ENCODE data around the gene KLHL42. TPM values are rescaled to one million over a fixed set of nuclear protein-coding genes. Genes with fewer than 3 reads are reported as not detected.

KLHL42 gene
- total RNA-seq, 2 experiments from 2014 or later: 9.4 to 9.8 TPM

DNA sequence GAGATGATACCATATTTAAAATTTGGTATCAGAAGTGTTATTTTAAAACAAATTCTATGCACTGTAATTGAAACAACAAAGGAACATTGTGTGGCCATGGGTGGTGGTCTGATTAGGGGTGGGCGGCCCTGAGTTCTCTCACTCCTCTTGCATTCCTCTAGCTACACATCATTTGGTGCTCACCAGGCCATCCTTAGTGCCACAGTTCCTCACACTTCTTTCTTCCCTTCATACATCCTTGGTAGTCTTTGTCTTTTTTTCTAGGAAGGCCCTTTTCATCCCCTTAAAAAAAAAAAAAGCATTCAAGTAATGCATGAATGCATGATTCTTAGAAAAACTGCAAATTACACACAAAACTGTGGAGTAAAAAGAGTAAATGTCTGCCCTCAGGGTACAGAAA, 2.4 kb downstream of the KLHL42 start:
- Mint-ChIP-seq H3K27me3 (ENCODE audit: low read depth) (no peaks in the 10 kb centered on the region), H3K9me3 (no peaks in the 10 kb centered on the region), H3K4me1 (ENCODE audit: low read depth) (peaks cover 44% of the 10 kb centered on the region), H3K36me3 (ENCODE audit: low read depth) (peaks cover 21% of the 10 kb centered on the region), H3K27ac (no peak overlapping the region), H3K4me3 (no peak overlapping the region)
- CTCF ChIA-PET: no interaction called here
- DNase-seq: no peak
- intact Hi-C loops (cut with micrococcal nuclease): no loop called here

DNA sequence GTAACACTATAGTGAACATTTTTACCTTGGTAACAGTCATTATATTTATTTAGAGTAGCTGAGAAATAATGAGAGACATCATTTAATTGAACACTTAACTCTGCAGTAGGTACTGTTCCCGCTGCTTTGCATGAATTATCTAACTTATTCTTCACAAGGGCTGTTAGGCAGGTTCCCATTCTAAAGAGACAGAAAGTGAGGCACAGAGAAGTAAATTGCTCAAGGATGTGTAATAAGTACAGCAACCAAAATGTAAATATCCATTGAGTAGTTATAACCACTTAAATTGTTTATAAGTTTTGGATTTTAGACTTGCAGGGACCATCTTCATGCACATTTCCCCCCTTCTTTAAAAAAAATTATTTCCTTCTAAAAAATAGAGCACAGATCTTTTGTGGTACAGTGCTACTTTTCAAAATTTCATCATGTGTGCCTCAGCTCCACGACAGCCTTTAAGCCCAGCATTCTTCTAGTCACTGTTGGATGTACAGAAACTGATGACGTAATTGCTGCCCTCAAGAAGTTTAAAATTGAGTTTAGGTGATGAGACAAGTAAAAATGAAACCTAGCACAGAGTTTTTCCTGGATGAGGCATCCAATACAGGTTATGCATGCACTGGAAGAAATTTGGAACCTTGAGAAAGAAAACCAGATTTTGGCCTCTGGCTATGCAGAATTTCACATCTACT, 6.0 kb downstream of the KLHL42 start:
- peaks cover 25% of the 10 kb centered on the region for H3K36me3 Mint-ChIP-seq (ENCODE audit: low read depth)
- H3K9me3 Mint-ChIP-seq: no peaks in the 10 kb centered on the region
- intact Hi-C loops (cut with micrococcal nuclease): loop anchor here (1.0 kb wide), 2 partner anchors 16 to 36 kb away; no protein-coding TSS in a partner anchor
- DNase-seq: no peak
- H3K27me3 Mint-ChIP-seq (ENCODE audit: low read depth): no peaks in the 10 kb centered on the region
- CTCF ChIA-PET: no interaction called here
- peaks cover 47% of the 10 kb centered on the region for H3K4me1 Mint-ChIP-seq (ENCODE audit: low read depth)
- H3K4me3 Mint-ChIP-seq: no peak overlapping the region
- peak overlapping the region; percentile 69 for H3K27ac Mint-ChIP-seq

GRCh38 chr12:27787559-27787958, 7.5 kb downstream of the KLHL42 start:
- Mint-ChIP-seq H3K27me3 (ENCODE audit: low read depth) (no peaks in the 10 kb centered on the region), H3K4me1 (ENCODE audit: low read depth) (peaks cover 31% of the 10 kb centered on the region), H3K27ac (no peak overlapping the region), H3K9me3 (no peaks in the 10 kb centered on the region), H3K4me3 (no peak overlapping the region), H3K36me3 (ENCODE audit: low read depth) (peaks cover 16% of the 10 kb centered on the region)
- no peak for DNase-seq
- CTCF ChIA-PET: interaction anchor here (0.6 to 1.4 kb wide), 4 partner anchors 11 to 501 kb away, joined by 3 to 5 read pairs (median 4); no protein-coding TSS in a partner anchor
- intact Hi-C loops (cut with micrococcal nuclease): no loop called here

DNA sequence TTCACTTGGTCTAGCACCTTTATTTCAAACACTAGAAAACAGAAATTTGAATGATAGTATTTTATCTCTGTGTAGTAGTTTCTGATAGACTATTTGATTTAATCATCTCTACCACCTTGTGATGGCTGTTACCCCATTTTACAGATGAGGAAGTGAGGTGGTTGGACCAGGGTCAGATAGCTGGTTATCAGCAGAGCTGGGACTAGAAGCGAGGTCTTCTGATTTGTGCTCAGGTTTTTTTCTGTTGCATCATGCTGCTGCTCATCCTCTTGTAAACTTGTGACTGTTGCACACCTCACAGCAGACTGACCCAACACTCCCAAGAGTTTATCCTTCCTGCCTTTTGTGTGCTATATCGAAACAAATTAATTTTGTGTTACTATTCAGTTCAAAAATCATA, 10.1 kb downstream of the KLHL42 start:
- no peaks in the 10 kb centered on the region for H3K27me3 Mint-ChIP-seq (ENCODE audit: low read depth)
- intact Hi-C loops (cut with micrococcal nuclease): no loop called here
- H3K4me3 Mint-ChIP-seq: no peak overlapping the region
- no peaks in the 10 kb centered on the region for H3K9me3 Mint-ChIP-seq
- H3K4me1 Mint-ChIP-seq (ENCODE audit: low read depth): peaks cover 26% of the 10 kb centered on the region
- DNase-seq: no peak
- peaks cover 17% of the 10 kb centered on the region for H3K36me3 Mint-ChIP-seq (ENCODE audit: low read depth)
- CTCF ChIA-PET: interaction anchor here (0.7 kb wide), 1 partner anchor 9 kb away, joined by 3 read pairs; no protein-coding TSS in a partner anchor
- no peak overlapping the region for H3K27ac Mint-ChIP-seq

DNA sequence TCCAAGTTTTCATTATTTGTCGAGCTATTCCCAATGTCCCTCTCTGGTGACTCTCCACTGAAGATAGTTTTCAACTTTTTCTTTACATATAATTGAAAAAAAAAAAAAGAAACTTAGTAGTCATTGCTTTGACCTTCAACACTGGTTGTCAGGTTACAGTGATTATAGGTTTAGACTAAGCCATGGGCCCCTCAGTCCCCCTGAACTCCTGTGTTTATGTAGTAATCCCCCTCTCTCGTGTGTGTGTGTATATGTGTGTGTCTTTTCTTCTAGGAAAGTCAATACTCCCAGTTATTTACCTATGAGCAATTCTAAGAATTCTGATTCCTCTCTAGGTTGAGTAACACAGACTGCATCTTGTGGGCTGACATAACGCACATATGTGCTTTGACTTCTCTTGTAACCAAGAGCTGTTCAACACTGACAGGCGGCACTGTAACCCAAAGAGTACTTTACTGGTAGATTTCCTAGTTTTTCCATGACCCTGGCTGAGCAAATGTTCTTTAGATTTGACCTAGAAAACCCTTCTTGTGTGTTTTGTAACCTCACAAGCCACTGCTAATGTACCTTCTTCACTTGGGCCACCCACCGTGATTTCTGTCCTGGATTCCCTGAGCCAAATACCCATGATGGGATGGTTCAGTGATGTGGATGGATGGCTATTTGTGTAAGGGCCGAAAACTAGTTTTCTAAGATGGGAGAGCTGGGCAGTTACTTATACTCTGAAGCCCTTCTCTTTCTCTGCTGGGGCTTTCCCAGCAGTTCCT, 15.0 kb downstream of the KLHL42 start:
- no peak for DNase-seq
- Mint-ChIP-seq H3K36me3 (ENCODE audit: low read depth) (peaks cover 33% of the 10 kb centered on the region), H3K27me3 (ENCODE audit: low read depth) (no peaks in the 10 kb centered on the region), H3K27ac (peak overlapping the region; percentile 28), H3K9me3 (no peaks in the 10 kb centered on the region), H3K4me1 (ENCODE audit: low read depth) (peaks cover 14% of the 10 kb centered on the region), H3K4me3 (no peak overlapping the region)
- intact Hi-C loops (cut with micrococcal nuclease): no loop called here
- CTCF ChIA-PET: interaction anchor here (0.6 to 1.8 kb wide), 4 partner anchors 10 to 63 kb away, joined by 3 to 8 read pairs (median 5); no protein-coding TSS in a partner anchor

DNA sequence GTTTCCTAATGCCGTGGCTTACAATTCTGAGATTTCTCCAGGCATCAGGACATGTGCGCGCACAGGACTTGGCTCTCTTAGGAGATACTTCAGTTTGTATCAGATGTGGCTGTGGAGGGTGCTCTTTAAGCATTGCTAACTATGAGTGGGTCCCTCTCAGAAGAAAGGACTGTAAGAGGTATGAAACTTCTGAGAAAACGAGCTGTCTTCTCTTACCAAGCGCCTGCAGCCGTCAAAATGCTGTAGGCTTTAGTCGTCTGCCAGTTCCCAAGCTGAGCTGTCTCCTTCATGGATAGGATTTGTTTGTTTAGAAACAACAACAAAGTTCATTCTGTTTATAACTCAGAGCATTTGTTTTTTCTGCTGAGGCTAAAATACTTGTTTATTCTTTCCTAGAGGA, 16.1 kb downstream of the KLHL42 start:
- CTCF ChIA-PET: interaction anchor here (1.6 to 1.8 kb wide), 2 partner anchors 9 to 16 kb away, joined by 5 to 8 read pairs; no protein-coding TSS in a partner anchor
- Mint-ChIP-seq H3K27me3 (ENCODE audit: low read depth) (no peaks in the 10 kb centered on the region), H3K4me3 (no peak overlapping the region), H3K36me3 (ENCODE audit: low read depth) (peaks cover 35% of the 10 kb centered on the region), H3K4me1 (ENCODE audit: low read depth) (peaks cover 25% of the 10 kb centered on the region), H3K9me3 (no peaks in the 10 kb centered on the region), H3K27ac (no peak overlapping the region)
- DNase-seq: no peak
- intact Hi-C loops (cut with micrococcal nuclease): no loop called here

DNA sequence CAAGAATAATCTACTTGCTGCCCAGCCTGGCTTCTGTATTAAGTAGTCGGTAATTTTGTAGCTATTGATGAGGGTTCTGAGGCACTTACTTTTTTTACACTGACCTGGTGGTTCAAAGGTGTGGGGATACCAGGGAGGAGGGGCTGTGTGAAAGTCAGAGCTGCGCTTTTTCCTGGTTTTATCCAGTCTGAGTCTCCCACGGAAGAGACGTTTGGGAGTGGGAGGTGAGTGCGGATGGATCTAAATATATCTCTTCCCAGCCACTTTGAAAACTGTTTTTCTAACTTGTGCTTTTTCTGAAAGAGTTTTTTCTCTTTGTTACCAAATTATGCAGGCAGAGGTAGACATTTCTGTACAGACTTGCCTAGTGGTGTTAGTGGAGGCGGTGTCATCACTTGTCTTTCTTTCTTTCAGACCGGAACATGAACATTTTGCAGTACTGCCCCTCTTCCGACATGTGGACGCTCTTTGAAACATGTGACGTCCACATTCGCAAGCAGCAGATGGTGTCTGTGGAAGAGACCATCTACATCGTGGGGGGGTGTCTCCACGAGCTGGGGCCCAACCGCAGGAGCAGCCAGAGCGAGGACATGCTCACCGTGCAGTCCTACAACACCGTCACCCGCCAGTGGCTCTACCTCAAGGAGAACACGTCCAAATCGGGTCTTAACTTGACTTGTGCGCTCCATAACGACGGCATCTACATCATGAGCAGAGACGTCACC, 17.4 kb downstream of the KLHL42 start:
- Mint-ChIP-seq H3K9me3 (no peaks in the 10 kb centered on the region), H3K27ac (no peak overlapping the region), H3K36me3 (ENCODE audit: low read depth) (peaks cover 35% of the 10 kb centered on the region), H3K4me3 (no peak overlapping the region), H3K4me1 (ENCODE audit: low read depth) (peaks cover 38% of the 10 kb centered on the region), H3K27me3 (ENCODE audit: low read depth) (no peaks in the 10 kb centered on the region)
- CTCF ChIA-PET: interaction anchor here (1.8 kb wide), 1 partner anchor 15 kb away, joined by 5 read pairs; no protein-coding TSS in a partner anchor
- intact Hi-C loops (cut with micrococcal nuclease): no loop called here
- DNase-seq: no peak

DNA sequence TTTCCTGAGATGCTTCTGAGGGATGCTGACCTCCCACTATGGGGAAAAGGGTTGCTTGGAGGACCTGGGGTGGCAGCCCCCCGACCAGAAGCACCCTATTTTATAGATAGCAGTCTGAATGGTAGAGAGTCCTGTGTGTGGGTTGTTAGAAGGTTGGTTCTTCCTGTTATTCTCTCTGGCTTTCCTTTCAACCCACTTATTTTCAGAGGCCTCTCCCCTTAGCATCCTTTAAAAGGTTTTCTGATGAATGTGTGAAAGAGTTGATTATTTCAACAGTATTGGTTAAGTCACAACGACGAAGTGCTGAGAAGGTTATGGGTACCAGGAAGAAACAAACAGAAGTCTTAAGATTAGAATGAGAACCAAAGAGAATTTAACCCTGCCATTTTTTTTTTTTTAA, 20.8 kb downstream of the KLHL42 start:
- DNase-seq: no peak
- Mint-ChIP-seq H3K4me3 (no peak overlapping the region), H3K4me1 (ENCODE audit: low read depth) (peaks cover 47% of the 10 kb centered on the region), H3K9me3 (no peaks in the 10 kb centered on the region), H3K27ac (peak overlapping the region; percentile 69), H3K36me3 (ENCODE audit: low read depth) (peaks cover 25% of the 10 kb centered on the region), H3K27me3 (ENCODE audit: low read depth) (peaks cover 1% of the 10 kb centered on the region)
- CTCF ChIA-PET: interaction anchor here (0.9 kb wide), 1 partner anchor 20 kb away, joined by 3 read pairs; the partner anchor contains the start of genes KLHL42 and MANSC4
- intact Hi-C loops (cut with micrococcal nuclease): loop anchor here (5.0 kb wide), 4 partner anchors 279 to 1054 kb away; partner anchors contain the start of gene PPFIBP1

- intact Hi-C loops (cut with micrococcal nuclease): loop anchor here (1.0 to 5.0 kb wide), 11 partner anchors 15 to 1054 kb away; partner anchors contain the start of genes KLHL42, MANSC4 and PPFIBP1
- CTCF ChIA-PET: interaction anchor here (1.0 to 2.2 kb wide), 3 partner anchors 14 to 37 kb away, joined by 3 to 26 read pairs (median 3); no protein-coding TSS in a partner anchor
- no peak overlapping the region for H3K4me3 Mint-ChIP-seq
These were observed 21.6 kb downstream of the KLHL42 start for GRCh38 chr12:27801630-27802029.

DNA sequence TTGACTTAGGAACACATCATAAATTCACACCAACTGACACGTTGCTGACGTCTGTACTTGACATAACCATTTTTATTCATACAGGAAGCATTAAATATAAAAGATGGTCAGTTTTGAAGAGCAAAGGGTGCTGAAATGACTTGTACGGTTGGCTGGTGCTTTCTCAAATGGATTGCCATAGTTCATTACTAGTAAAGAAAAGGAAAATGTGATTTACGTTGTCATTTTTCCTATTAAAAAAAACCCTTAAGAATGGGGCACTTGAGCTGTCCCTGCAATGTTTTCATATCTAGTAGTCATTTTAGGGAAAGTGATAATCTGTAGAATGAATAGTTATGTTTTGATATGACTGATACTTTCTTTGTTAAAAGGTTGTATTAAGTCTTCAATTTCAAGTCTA, 22.5 kb downstream of the KLHL42 start:
- CTCF ChIA-PET: interaction anchor here (1.1 to 2.2 kb wide), 2 partner anchors 13 to 20 kb away, joined by 3 to 26 read pairs; no protein-coding TSS in a partner anchor
- H3K4me1 Mint-ChIP-seq (ENCODE audit: low read depth): peaks cover 59% of the 10 kb centered on the region
- peak overlapping the region; percentile 85 for H3K27ac Mint-ChIP-seq
- no peaks in the 10 kb centered on the region for H3K9me3 Mint-ChIP-seq
- H3K27me3 Mint-ChIP-seq (ENCODE audit: low read depth): peaks cover 4% of the 10 kb centered on the region
- intact Hi-C loops (cut with micrococcal nuclease): loop anchor here (1.0 to 5.0 kb wide), 11 partner anchors 16 to 1055 kb away; partner anchors contain the start of genes KLHL42, MANSC4 and PPFIBP1
- DNase-seq: peak; percentile 49
- peaks cover 17% of the 10 kb centered on the region for H3K36me3 Mint-ChIP-seq (ENCODE audit: low read depth)
- H3K4me3 Mint-ChIP-seq: no peak overlapping the region

More at GRCh38 chr12:27801630-27802029, 21.6 kb downstream of the KLHL42 start:
- H3K27me3 Mint-ChIP-seq (ENCODE audit: low read depth): peaks cover 4% of the 10 kb centered on the region
- peaks cover 50% of the 10 kb centered on the region for H3K4me1 Mint-ChIP-seq (ENCODE audit: low read depth)
- no peak for DNase-seq
- peaks cover 25% of the 10 kb centered on the region for H3K36me3 Mint-ChIP-seq (ENCODE audit: low read depth)
- H3K9me3 Mint-ChIP-seq: no peaks in the 10 kb centered on the region
- H3K27ac Mint-ChIP-seq: peak overlapping the region; percentile 85

DNA sequence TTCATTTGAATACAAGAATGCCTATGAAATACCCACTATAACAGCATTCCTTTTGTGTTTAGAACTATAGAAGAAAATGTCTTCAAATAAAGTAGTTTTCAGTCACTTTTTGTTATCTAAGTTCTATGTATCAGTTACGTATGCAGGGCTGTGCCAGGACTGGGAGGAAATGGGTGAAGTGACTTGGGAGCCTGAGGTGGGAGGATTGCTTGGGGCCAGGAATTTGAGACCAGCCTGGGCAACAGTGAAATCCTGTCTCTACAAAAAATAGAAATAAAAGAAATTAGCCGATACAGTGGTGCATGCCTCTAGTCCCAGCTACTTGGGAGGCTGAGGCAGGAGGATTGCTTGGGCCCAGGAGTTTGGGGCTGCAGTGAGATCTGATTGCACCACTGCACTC, 22.9 kb downstream of the KLHL42 start:
- intact Hi-C loops (cut with micrococcal nuclease): loop anchor here (1.0 to 5.0 kb wide), 11 partner anchors 17 to 1056 kb away; partner anchors contain the start of genes KLHL42, MANSC4 and PPFIBP1
- Mint-ChIP-seq H3K27me3 (ENCODE audit: low read depth) (peaks cover 4% of the 10 kb centered on the region), H3K9me3 (no peaks in the 10 kb centered on the region), H3K4me3 (no peak overlapping the region), H3K27ac (peak overlapping the region; percentile 81), H3K36me3 (ENCODE audit: low read depth) (peaks cover 15% of the 10 kb centered on the region), H3K4me1 (ENCODE audit: low read depth) (peaks cover 63% of the 10 kb centered on the region)
- CTCF ChIA-PET: interaction anchor here (1.1 to 2.2 kb wide), 2 partner anchors 13 to 19 kb away, joined by 3 to 26 read pairs; no protein-coding TSS in a partner anchor
- DNase-seq: no peak

All from activated naive CD4-positive, alpha-beta T cell treated with anti-CD3 and anti-CD28 coated beads for 36 hours (primary cell).